KMS-11 (cell line): ENCODE results near the gene LOXL4.

Experiments
- H2AFZ ChIP-seq: fragments of 200-600 bp; sonication (generic); 2 replicates; pipeline ENCODE4 v1.6.1; 2016; ENCODE audit warnings: antibody characterized with exemption, mixed run types, low read depth
- H3K27ac ChIP-seq: fragments of 200-600 bp; sonication (generic); 2 replicates; pipeline ENCODE4 v1.6.1; 2016; ENCODE audit warnings: mild to moderate bottlenecking, mixed run types
- H3K27me3 ChIP-seq: fragments of 200-600 bp; sonication (generic); 2 replicates; pipeline ENCODE4 v1.6.1; 2017; ENCODE audit warnings: mild to moderate bottlenecking, low read depth, mixed run types, moderate library complexity; ENCODE audit not compliant: insufficient read depth
- H3K36me3 ChIP-seq: fragments of 200-600 bp; sonication (generic); 2 replicates; pipeline ENCODE4 v1.6.1; 2017; ENCODE audit warnings: mild to moderate bottlenecking, mixed run types; ENCODE audit not compliant: insufficient read depth
- H3K4me1 ChIP-seq: fragments of 200-600 bp; sonication (generic); 2 replicates; pipeline ENCODE4 v1.6.1; 2016; ENCODE audit warnings: mild to moderate bottlenecking, low read depth, mixed run types; ENCODE audit not compliant: poor library complexity, severe bottlenecking
- H3K4me2 ChIP-seq: fragments of 200-600 bp; sonication (generic); 2 replicates; pipeline ENCODE4 v1.7.0; 2016; ENCODE audit warnings: mild to moderate bottlenecking, mixed run types
- H3K4me3 ChIP-seq: fragments of 200-600 bp; sonication (generic); IDR thresholded peaks from 2 replicates; pipeline ENCODE4 v1.6.1; 2017; ENCODE audit warnings: low read depth, low read length, mixed read lengths; ENCODE audit not compliant: insufficient read depth
- H3K79me2 ChIP-seq: fragments of 200-600 bp; sonication (generic); 2 replicates; pipeline ENCODE4 v1.6.1; 2016; ENCODE audit warnings: low read depth, mixed run types; ENCODE audit not compliant: insufficient read depth
- H3K9ac ChIP-seq: fragments of 200-600 bp; sonication (generic); 2 replicates; pipeline ENCODE4 v1.6.1; 2016; ENCODE audit warnings: mild to moderate bottlenecking, mixed run types
- H4K20me1 ChIP-seq: fragments of 200-600 bp; sonication (generic); 2 replicates; pipeline ENCODE4 v1.6.1; 2016; ENCODE audit warnings: mild to moderate bottlenecking, mixed run types; ENCODE audit not compliant: insufficient read depth
- CTCF ChIP-seq: fragments of 200-600 bp; sonication (generic); conservative IDR thresholded peaks from 2 replicates; pipeline ENCODE4 v1.6.1; 2017; ENCODE audit warnings: low read depth, mild to moderate bottlenecking, antibody characterized with exemption, low read length, moderate library complexity, mixed read lengths

LOXL4 gene

GRCh38 chr10:98313598-98313997 lies 45.6 kb upstream of the LOXL4 start:
- Histone ChIP-seq H3K4me1 (no peaks in the 10 kb centered on the region), H3K4me3 (no peak overlapping the region), H3K4me2 (no peak overlapping the region), H4K20me1 (no peaks in the 10 kb centered on the region), H3K36me3 (no peaks in the 10 kb centered on the region), H3K27ac (no peak overlapping the region), H3K9ac (no peak overlapping the region), H2AFZ (no peak overlapping the region), H3K79me2 (no peaks in the 10 kb centered on the region), H3K27me3 (no peaks in the 10 kb centered on the region)
- no peak for TF ChIP-seq CTCF

- H3K4me3 ChIP-seq: no peak overlapping the region
- no peak overlapping the region for H3K4me2 ChIP-seq
- H4K20me1 ChIP-seq: no peaks in the 10 kb centered on the region
- H3K36me3 ChIP-seq: no peaks in the 10 kb centered on the region
- H3K79me2 ChIP-seq: no peaks in the 10 kb centered on the region
- TF ChIP-seq CTCF: no peak
- no peak overlapping the region for H2AFZ ChIP-seq
- no peaks in the 10 kb centered on the region for H3K4me1 ChIP-seq
- H3K27ac ChIP-seq: no peak overlapping the region
- no peak overlapping the region for H3K9ac ChIP-seq
- H3K27me3 ChIP-seq: no peaks in the 10 kb centered on the region
Measured at GRCh38 chr10:98312822-98313221, 44.8 kb upstream of the LOXL4 start.

GRCh38 chr10:98312349-98312748 lies 44.4 kb upstream of the LOXL4 start:
- Histone ChIP-seq H4K20me1 (no peaks in the 10 kb centered on the region), H2AFZ (no peak overlapping the region), H3K4me1 (no peaks in the 10 kb centered on the region), H3K79me2 (no peaks in the 10 kb centered on the region), H3K27ac (no peak overlapping the region), H3K27me3 (no peaks in the 10 kb centered on the region), H3K4me3 (no peak overlapping the region), H3K4me2 (no peak overlapping the region), H3K9ac (no peak overlapping the region), H3K36me3 (no peaks in the 10 kb centered on the region)
- no peak for TF ChIP-seq CTCF

- no peaks in the 10 kb centered on the region for H4K20me1 ChIP-seq
- no peaks in the 10 kb centered on the region for H3K79me2 ChIP-seq
- no peak for TF ChIP-seq CTCF
- no peak overlapping the region for H3K27ac ChIP-seq
- no peaks in the 10 kb centered on the region for H3K4me1 ChIP-seq
- H2AFZ ChIP-seq: no peak overlapping the region
- no peaks in the 10 kb centered on the region for H3K36me3 ChIP-seq
- H3K9ac ChIP-seq: no peak overlapping the region
- H3K4me3 ChIP-seq: no peak overlapping the region
- no peak overlapping the region for H3K4me2 ChIP-seq
- no peaks in the 10 kb centered on the region for H3K27me3 ChIP-seq
Measured at GRCh38 chr10:98310701-98311100, 42.7 kb upstream of the LOXL4 start.
